GM12865 (cell line): ENCODE data around the gene TAF1A.
A peak's percentile ranks its signal among the peaks of the same experiment; 100 is the strongest.

Experiments
- DNase-seq: peaks from one replicate; pipeline ENCODE4 v3.0.0; 2010; ENCODE audit warnings: low read depth
- H3K4me3 ChIP-seq: 2 replicates; pipeline ENCODE4 v1.5.1; 2011; ENCODE audit warnings: mild to moderate bottlenecking, low read depth, low read length, control low read depth
- TF ChIP-seq, protein P1 (sequence below): IDR thresholded peaks from 2 replicates; pipeline ENCODE4 v1.5.1; 2011; ENCODE audit warnings: low read length, control low read depth, low read depth, inconsistent platforms; ENCODE audit not compliant: insufficient read depth; ENCODE audit errors: missing control alignments

TAF1A gene

DNA sequence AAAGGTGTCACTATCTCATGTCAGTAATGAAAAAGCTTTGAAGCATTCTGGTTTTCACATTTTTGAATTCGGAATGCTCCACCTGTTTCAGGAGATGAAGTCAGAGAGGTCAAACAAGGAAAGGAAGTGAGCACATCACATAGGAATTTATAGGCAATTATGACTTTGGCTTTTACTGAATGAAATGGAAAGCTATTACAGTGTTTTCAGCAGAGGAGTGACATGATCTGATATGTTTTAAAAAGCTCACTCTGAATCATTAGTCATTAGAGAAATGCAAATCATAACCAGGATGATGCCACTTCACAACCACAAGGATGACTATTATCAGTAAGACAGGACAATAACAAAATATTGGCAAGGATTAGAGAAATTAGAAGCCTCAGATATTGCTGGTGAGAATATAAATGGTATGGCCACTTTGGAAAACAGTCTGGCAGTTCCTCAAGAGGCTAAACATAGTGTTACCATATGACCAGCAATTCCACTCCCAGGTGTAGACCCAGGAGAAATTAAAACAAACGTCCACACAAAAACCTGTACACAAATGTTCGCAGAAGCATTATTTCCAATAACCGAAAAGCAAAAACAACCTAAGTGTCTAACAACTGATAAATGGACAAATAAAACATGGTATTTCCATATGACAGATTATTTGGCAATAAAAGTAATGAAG lies 7.5 kb downstream of the TAF1A start:
- TF ChIP-seq, protein P1, sequence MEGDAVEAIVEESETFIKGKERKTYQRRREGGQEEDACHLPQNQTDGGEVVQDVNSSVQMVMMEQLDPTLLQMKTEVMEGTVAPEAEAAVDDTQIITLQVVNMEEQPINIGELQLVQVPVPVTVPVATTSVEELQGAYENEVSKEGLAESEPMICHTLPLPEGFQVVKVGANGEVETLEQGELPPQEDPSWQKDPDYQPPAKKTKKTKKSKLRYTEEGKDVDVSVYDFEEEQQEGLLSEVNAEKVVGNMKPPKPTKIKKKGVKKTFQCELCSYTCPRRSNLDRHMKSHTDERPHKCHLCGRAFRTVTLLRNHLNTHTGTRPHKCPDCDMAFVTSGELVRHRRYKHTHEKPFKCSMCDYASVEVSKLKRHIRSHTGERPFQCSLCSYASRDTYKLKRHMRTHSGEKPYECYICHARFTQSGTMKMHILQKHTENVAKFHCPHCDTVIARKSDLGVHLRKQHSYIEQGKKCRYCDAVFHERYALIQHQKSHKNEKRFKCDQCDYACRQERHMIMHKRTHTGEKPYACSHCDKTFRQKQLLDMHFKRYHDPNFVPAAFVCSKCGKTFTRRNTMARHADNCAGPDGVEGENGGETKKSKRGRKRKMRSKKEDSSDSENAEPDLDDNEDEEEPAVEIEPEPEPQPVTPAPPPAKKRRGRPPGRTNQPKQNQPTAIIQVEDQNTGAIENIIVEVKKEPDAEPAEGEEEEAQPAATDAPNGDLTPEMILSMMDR: no peak
- H3K4me3 ChIP-seq: no peak overlapping the region
- DNase-seq: peak; percentile 41

DNA sequence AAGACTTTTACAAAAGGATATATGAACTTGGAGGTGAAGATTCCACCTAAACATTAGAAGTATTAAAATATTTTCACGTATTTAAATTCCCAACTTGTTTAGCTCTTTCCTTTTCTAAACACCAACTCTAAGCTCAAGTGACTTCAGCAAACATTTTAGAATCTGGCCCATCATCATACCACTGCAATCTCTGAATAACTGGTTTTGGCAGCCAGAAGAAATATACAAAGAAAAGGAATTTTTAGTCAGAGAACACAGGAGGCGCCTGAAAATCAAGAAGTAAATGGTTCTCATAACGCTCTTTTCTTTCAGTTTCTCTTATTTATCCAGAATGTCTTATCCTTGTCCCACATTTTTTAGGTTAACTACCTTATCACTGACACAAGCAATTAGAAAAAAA lies 10.4 kb downstream of the TAF1A start:
- DNase-seq: no peak
- H3K4me3 ChIP-seq: no peak overlapping the region
- TF ChIP-seq, protein P1: no peak

DNA sequence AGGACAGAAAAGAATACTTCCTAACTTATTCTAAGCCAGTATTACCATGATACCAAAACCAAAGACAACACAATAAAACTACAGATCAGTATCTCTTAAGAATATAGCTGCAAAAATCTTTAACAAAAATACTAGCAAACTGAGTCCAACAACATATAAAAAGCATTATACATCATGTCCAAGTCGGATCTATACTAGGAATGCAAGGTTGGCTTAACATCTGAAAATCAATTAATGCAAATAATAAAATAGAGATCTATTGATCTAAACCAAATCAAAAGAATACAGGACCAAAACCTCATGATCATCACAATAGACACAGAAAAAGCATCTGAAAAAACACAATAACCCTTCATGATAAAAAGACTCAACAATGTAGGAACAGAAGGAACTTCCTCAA lies 18.9 kb downstream of the TAF1A start:
- no peak overlapping the region for H3K4me3 ChIP-seq
- no peak for DNase-seq
- TF ChIP-seq, protein P1: no peak

DNA sequence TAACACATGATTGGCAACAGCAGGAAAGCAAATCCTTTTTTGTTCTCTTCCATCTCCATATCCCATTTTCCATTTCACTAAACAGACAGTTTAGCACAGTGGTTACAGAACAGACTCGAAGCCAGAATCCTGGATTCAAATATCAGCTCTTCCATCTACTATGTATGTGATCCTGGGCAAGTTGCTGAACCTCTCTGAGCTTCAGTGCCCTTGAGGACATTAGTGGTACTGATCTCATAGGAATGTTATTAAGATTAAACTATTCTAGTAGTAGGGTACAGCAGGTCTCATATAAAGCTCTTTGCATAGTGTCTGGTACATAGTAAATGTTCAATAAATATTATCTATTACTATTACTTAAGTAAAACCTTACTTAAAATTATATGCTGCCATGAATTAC lies 28.1 kb downstream of the TAF1A start:
- TF ChIP-seq, protein P1: no peak
- no peak overlapping the region for H3K4me3 ChIP-seq
- DNase-seq: no peak

DNA sequence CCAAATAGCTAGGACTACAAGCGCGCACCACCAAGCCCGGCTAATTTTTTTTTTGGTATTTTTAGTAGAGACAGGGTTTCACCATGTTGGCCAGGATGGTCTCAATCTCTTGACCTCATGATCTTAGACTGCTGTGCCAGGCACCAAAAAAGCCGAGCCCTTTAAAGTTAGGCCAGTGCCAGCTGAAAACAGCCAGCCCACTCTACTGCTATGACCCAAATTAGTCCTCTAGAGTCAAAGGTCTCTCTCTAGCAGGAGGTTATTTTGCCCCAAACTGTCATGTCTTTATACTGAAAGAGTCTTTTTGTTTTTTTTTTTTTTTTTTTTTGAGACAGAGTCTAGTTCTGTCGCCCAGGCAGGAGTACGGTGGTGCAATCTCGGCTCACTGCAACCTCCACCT lies 32.2 kb downstream of the TAF1A start:
- no peak overlapping the region for H3K4me3 ChIP-seq
- TF ChIP-seq, protein P1: no peak
- no peak for DNase-seq

DNA sequence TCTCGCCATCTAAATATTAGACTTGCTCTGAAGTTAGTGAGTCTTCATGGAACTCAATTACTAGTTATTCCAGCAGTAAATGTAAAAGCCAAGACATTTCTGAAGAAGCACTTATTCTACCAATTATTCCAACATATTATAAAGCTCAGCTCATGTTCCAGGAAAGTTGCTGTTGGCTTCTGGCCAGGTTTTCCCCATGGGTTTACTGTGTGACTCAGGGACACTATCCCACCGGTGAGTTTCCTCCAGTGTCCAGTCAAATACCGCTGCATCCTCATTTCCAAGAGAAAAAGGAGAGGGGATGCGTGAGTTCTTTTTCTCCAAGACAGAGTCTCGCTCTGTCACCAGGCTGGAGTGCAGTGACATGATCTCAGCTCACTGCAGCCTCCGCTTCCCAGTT lies 32.6 kb downstream of the TAF1A start:
- TF ChIP-seq, protein P1: no peak
- no peak for DNase-seq
- no peak overlapping the region for H3K4me3 ChIP-seq

DNA sequence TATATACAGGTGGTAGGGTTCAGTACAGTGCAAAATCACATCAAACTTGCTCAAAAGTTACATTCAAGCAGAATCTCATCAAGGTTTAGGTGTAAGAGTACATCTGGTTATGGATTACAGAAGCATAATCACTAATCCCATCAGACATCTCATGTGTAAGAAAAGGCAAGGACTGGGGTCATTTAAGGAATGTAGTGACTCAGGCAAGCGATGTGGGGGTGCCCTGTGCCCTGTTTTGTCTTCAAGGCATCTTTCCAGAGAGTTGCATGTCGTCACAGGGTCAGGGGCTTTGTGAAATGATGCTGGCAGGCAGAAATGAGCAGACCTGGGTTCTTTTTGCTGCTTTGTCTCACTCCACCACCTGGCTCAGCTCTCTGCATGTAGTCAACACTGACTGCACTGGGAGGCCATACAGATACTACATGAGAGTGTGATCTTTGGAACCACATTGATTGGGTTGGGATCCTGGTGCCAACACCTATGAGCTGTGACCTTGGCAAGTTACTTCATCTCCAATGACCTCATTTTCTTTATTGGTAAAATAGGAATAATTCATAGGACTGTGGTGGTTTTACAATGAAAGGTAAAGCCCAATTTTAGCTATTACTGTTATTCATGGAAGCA lies 33.6 kb downstream of the TAF1A start:
- TF ChIP-seq, protein P1: no peak
- no peak overlapping the region for H3K4me3 ChIP-seq
- DNase-seq: no peak
